Epithelial cell of proximal tubule (primary cell): ENCODE data around the gene ADNP. TPM values are rescaled to one million over a fixed set of nuclear protein-coding genes. Genes with fewer than 3 reads are reported as not detected.

ENCODE experiments used
- DNase-seq: peaks from one replicate; pipeline ENCODE4 v3.0.0-alpha.2; 2011; ENCODE audit warnings: low read depth
- H3K4me3 ChIP-seq: 2 replicates; pipeline ENCODE4 v1.5.1; 2011; ENCODE audit warnings: low read depth, mild to moderate bottlenecking, low read length
- total RNA-seq: library from RNA; depleted of rRNA; stranded (reverse); fragments of >200 nt; gene quantifications from 2 replicates; pipeline ENCODE4 v1.2.3, GENCODE V29; 2015
- TF ChIP-seq, protein P1 (sequence below): conservative IDR thresholded peaks from 2 replicates; pipeline ENCODE4 v1.5.1; 2012; ENCODE audit warnings: low read depth, mild to moderate bottlenecking, low read length

The ADNP gene
- total RNA-seq, 1 donor from 2014 or later: 19.0 TPM

- H3K4me3 ChIP-seq: no peak overlapping the region
- DNase-seq: no peak
- TF ChIP-seq, protein P1, sequence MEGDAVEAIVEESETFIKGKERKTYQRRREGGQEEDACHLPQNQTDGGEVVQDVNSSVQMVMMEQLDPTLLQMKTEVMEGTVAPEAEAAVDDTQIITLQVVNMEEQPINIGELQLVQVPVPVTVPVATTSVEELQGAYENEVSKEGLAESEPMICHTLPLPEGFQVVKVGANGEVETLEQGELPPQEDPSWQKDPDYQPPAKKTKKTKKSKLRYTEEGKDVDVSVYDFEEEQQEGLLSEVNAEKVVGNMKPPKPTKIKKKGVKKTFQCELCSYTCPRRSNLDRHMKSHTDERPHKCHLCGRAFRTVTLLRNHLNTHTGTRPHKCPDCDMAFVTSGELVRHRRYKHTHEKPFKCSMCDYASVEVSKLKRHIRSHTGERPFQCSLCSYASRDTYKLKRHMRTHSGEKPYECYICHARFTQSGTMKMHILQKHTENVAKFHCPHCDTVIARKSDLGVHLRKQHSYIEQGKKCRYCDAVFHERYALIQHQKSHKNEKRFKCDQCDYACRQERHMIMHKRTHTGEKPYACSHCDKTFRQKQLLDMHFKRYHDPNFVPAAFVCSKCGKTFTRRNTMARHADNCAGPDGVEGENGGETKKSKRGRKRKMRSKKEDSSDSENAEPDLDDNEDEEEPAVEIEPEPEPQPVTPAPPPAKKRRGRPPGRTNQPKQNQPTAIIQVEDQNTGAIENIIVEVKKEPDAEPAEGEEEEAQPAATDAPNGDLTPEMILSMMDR: no peak
Observed at GRCh38 chr20:50915424-50915823, 15.8 kb downstream of the ADNP start.

GRCh38 chr20:50913690-50914375, 17.4 kb downstream of the ADNP start:
- no peak for DNase-seq
- TF ChIP-seq, protein P1: no peak
- H3K4me3 ChIP-seq: no peak overlapping the region

GRCh38 chr20:50911716-50912115, 19.5 kb downstream of the ADNP start:
- TF ChIP-seq, protein P1: no peak
- DNase-seq: no peak
- no peak overlapping the region for H3K4me3 ChIP-seq

- no peak for DNase-seq
- TF ChIP-seq, protein P1: no peak
- no peak overlapping the region for H3K4me3 ChIP-seq
Observed at GRCh38 chr20:50911030-50911429, 20.2 kb downstream of the ADNP start.

GRCh38 chr20:50909413-50909812, 21.8 kb downstream of the ADNP start:
- no peak overlapping the region for H3K4me3 ChIP-seq
- TF ChIP-seq, protein P1: no peak
- DNase-seq: no peak

DNA sequence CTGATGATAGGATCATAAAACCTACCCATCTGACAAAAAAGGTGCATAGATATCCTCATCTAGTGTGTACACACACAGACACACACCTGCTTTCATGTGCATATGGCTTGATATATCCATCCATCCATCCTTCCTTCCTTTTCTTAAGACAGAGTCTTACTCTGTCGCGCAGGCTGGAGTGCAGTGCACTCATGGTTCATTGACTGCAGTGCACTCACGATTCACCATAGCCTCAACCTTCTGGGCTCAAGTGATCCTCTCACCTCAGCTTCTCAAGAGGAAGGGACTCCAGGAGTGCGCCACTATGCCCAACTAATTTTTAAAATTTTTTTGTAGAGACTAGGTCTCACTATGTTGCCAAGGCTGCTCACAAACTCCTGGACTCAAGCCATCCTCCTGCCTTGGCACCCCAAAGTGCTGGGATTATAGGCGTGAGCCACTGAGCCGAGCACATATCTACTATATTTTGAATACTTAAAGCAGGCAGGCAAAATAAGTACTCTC, 27.1 kb downstream of the ADNP start:
- TF ChIP-seq, protein P1: no peak
- DNase-seq: no peak
- no peak overlapping the region for H3K4me3 ChIP-seq
